PC-9 (cell line): Measurements from ENCODE around the gene CTNNA3.

Experiments
- EZH2 ChIP-seq: fragments of 200-600 bp; sonication (generic); IDR thresholded peaks from 2 replicates; pipeline ENCODE4 v1.8.0; 2017; ENCODE audit warnings: antibody characterized with exemption, low read depth
- TF ChIP-seq, protein P1 (sequence below): fragments of 200-600 bp; sonication (generic); conservative IDR thresholded peaks from 2 replicates; pipeline ENCODE4 v1.6.1; 2017; ENCODE audit warnings: mixed run types, antibody characterized with exemption, mild to moderate bottlenecking, moderate library complexity

DNA sequence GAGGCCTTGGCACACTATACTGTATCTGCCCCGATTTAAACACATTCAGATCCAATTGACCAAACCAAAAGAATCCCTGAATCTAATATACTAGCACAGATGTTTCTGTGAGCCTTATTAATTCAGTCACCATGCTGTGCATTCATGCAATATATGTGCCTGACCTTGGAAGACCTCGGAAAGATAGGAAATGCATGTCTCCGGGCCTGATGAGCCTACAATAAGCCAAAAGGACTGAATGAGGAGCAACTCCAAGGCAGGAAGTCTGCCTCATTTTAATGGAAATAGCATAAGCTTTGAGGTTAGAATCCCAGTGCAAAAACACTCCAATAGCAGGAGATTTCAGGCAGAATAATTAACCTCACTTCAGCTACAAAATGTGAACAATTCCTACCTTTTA lies 453.5 kb downstream of the CTNNA3 start:
- TF ChIP-seq, protein P1, sequence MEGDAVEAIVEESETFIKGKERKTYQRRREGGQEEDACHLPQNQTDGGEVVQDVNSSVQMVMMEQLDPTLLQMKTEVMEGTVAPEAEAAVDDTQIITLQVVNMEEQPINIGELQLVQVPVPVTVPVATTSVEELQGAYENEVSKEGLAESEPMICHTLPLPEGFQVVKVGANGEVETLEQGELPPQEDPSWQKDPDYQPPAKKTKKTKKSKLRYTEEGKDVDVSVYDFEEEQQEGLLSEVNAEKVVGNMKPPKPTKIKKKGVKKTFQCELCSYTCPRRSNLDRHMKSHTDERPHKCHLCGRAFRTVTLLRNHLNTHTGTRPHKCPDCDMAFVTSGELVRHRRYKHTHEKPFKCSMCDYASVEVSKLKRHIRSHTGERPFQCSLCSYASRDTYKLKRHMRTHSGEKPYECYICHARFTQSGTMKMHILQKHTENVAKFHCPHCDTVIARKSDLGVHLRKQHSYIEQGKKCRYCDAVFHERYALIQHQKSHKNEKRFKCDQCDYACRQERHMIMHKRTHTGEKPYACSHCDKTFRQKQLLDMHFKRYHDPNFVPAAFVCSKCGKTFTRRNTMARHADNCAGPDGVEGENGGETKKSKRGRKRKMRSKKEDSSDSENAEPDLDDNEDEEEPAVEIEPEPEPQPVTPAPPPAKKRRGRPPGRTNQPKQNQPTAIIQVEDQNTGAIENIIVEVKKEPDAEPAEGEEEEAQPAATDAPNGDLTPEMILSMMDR = no peak
- TF ChIP-seq EZH2 = no peak
